GM18519 (cell line): ENCODE data around the gene ANGPT4.
"Not testable (repeated sequence)": the region's sequence is repeated elsewhere in the genome, so short reads cannot be mapped to it uniquely, and the experiment has no call there.

Experiments
- ATAC-seq: cut with Tn5 transposase; IDR thresholded peaks from one replicate; pipeline ENCODE4 v1.9.1; 2021; ENCODE audit warnings: mild to moderate bottlenecking, moderate library complexity; ENCODE audit not compliant: unreplicated experiment, low FRiP score

The ANGPT4 gene

DNA sequence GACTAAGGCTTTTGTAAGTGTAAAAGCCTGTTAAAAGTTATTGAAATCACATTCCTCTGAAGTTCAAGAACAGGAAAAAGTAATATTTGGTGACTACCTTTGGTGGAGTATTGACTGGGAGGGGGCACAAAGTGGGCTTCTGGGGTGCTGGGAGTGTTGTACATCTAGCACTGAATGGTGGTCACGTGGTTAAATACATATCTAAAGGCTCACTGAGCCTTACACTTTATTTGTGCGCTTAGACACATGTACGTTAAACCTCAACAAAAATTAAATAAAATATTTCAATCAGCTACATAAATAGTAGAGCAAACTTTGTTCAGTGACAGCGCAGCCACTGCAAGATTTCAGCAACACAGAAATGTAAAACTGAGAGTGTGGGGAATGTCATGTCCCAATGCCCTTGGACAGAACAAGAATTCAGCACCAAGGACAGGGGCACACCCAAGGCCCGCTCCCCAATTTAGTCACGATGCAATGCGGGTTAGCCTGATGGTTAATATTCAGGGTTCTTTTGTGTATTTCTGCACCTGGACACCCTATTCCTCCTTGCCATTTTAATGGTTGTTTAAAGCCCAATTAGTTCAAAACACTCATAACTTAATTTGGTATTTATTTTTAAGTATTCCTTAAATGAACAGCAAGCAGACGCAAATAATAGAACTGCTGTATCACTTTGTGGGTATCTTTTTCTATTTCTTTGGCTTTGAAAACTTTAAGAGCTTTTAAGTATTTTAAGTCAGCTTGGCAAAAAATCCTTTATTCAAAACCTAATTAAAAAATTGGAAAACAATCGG lies 37.4 kb downstream of the ANGPT4 start:
- ATAC-seq: no peak

DNA sequence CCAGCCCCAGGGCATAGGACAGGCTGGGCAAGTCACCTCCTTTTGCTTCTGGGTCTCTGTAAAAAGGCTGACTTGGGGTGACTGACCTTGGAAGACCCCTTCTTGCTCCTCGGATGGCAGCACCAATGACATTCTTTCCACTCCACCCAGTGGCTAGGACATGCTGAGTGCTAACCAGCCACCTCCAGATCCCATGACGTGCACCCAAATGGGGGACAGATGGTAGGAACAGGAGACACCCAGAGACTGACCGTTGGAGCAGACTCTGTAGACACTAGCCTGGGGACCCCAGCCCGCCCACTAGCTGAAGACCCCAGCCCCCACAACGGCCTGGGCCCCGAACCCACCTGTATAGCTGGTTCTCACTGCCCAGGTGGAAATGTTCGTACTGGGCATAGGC lies 38.3 kb downstream of the ANGPT4 start:
- ATAC-seq: no peak

DNA sequence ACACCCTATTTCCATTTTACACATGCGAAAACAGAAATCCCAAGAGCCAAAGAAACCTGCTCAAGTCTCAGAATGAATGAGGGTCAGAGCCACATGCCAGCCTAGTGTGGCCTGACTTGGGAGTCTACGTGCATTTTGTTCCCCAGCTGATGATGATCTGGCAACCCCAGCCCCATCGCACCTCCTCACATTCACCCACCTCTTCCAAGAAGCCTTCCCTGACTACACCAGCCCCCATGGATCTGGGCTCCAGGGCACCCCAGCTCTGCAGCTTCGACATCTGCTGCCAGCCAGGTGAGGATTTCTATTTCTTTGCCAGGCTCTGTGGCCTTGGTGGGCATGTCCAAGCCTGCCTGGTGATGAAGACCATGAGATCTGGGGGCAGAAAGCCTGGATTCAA lies 41.0 kb downstream of the ANGPT4 start:
- no peak for ATAC-seq

DNA sequence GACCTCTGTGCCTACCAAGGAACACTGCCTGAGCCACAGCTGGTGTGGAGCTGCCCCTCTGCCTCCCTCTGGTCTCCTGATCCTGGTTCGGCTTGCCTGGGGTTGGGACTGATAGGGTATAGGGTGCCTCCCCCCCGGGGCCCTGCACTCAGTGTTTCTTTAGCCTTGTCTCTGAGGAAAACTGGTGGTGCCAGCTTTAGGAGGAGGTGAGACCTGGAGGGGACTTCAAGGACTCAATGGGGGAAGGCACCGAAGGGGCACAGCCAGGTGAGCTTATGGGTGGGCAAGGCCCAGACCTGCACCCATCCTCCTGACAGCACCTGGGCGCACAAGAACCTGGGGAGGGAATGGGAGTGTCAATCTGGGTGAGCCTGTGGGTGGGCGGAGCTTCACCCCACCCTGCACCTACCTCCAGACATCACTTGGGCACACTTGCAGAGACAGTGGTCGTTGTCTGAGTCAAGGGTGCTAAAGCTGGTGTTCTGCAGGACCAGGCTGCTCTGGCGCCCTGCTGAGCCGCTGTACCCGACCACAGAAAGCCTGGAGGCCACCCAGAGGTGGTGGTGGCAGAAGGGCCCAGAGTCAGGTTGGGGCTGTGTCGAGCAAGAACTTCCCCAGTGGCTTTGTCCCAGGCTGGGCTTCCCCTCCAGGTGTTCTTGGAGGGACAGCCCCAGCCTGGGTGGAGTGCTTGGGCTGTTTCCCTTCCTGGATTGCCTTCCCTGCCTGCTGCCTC lies 42.1 kb downstream of the ANGPT4 start:
- no peak for ATAC-seq

DNA sequence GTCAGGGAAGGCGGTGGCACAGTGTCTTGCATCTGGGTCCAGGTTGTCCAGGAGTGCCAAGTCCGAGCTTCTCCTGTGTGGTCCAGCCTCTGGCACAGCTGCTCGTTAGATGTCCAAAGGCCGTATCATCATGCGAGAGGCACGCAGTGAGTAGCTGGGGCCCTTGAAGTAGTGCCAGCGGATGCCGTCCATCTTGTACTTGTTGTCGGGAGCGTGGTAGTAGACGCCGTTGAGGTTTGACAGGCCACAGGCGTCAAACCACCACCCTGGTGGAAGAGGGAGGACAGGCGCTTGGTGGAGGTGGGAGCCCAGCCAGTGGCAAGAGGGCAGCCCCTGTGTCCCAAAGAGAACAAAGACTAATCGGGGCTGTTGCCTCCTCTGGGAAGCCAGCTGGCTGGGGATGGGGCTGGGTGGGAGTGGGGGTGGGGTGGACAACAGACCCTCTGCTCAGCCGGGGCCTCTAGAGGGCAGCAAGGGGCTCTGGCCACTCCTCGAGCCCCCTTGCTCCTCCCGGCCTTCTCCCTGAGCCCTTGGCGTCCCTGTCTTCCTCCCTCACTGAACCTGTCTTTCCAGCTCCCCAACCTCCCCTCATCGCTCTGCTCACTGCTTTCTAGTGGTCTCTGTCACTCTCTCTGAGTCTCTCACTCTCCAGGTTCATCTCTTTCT lies 43.1 kb downstream of the ANGPT4 start:
- no peak for ATAC-seq

GRCh38 chr20:871948-872347 lies 44.2 kb downstream of the ANGPT4 start:
- no peak for ATAC-seq

GRCh38 chr20:871436-871835 lies 44.7 kb downstream of the ANGPT4 start:
- ATAC-seq: no peak

GRCh38 chr20:870758-871157 lies 45.4 kb downstream of the ANGPT4 start:
- ATAC-seq: no peak

GRCh38 chr20:869606-870005 lies 46.5 kb downstream of the ANGPT4 start:
- no peak for ATAC-seq

DNA sequence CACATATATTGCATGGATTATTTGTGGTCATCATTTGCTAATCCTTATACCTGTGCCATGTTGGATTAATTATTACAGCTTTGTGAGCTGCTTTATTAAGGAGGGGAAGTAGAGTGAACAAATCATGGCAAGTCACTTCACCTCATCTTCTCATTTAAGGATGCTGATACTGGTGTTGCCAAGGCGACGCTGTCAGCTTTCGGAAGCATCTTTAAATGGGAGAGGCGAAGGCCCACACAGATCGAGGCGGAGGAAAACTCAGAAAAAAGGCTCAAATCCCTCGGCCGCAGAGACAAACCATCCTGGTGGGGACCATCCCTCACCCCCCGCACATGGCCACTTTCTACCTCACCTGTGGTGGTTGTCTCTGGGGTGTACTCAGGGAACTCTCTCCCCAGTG lies 47.9 kb downstream of the ANGPT4 start:
- ATAC-seq: no peak

- no peak for ATAC-seq
Observed at GRCh38 chr20:865440-865839, 50.7 kb downstream of the ANGPT4 start.

DNA sequence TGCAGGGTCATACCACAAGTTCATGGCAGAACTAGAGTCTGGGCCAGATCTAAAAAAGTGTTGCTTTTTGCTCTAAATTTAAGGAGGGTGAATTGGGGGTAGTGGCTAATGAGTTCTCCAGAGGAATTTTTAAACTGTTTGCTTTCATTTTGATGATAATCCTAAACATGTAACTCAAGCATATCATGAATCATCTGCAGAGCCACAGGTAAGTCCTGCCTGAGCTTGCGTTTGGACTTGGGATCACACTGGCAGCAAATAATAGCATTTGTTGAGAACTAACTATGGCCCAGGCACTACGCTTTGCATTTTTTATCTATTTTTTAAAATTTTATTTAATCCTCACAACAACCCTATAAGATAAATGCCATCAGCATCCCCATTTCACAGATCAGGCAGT lies 55.2 kb downstream of the ANGPT4 start:
- ATAC-seq: no peak

DNA sequence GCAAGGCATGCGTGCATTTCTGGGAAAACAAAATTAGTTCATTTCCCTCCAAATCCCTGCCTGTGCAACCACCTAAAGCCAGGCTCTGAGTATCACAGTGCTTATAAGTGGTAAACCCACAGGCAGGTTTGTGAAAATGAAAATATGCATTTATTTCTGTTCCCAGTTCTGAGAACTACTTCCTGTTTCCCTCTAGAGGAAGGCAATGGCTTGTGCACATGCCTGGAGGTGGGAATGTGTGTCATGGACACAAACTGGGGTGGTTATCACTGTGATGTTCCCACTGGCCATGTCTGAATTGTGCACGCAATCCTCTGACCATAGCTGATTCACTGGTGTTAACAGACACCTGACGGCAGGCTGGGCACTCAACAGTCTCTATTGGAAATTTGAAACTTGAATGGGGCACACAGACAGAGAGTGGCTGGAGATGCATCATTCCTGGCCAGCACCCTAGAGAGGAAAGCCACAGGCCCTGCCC lies 56.3 kb downstream of the ANGPT4 start:
- no peak for ATAC-seq

GRCh38 chr20:858011-858410 lies 58.1 kb downstream of the ANGPT4 start:
- no peak for ATAC-seq

GRCh38 chr20:856361-856775 lies 59.8 kb downstream of the ANGPT4 start:
- ATAC-seq: no peak

GRCh38 chr20:855466-856360 lies 60.4 kb downstream of the ANGPT4 start:
- no peak for ATAC-seq

DNA sequence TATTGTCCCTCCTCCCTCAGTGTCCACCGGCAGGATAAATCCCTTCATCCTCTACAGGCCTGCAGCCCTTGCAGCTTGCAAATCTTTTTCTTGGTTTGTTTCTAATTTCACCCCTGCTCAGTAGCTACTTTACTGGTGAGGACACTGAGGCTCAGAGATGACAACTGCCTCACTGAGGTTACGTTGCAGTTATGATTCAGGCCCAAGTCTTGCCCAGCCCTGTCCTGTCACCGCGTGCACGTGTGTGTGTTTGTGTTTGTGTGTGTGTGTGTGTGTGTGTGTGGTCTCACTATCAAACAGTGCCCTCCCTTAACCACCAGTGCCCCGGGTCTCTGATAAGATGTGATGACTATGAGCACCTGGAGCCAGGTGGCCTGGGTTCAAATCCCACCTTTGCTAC lies 61.5 kb downstream of the ANGPT4 start:
- ATAC-seq: no peak

- no peak for ATAC-seq
Observed at GRCh38 chr20:853406-853996, 62.6 kb downstream of the ANGPT4 start.

GRCh38 chr20:848731-849130 lies 67.4 kb downstream of the ANGPT4 start:
- not testable (repeated sequence) for ATAC-seq

- ATAC-seq: no peak
Observed at GRCh38 chr20:848193-848592, 67.9 kb downstream of the ANGPT4 start.
